Middle frontal gyrus (tissue), 1 donor: ENCODE measurements around the gene USP10.
"Not testable (repeated sequence)": the region's sequence is repeated elsewhere in the genome, so short reads cannot be mapped to it uniquely, and the experiment has no call there.

Experiments
- DNase-seq: peaks from one replicate; pipeline ENCODE4 v3.0.0-alpha.2; 2015; ENCODE audit warnings: low spot score; ENCODE audit errors: extremely low spot score

USP10 gene

GRCh38 chr16:84692451-84693214 is 7.2 kb upstream of the USP10 start:
- DNase-seq: no peak

DNA sequence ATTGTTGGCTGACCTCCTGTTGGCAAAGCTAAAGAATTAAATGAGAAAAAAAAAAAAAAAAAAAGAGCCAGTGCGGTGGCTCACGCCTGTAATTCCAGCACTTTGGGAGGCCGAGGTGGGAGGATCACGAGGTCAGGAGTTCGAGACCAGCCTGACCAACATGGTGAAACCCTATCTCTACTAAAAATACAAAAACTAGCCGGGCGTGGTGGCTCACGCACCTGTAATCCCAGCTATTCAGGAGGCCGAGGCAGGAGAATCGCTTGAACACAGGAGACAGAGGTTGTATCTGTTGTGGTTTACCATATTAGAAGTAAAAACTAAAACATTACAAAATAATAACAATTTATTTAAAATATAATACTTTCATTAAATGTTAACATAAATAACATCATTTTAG is 5.9 kb upstream of the USP10 start:
- not testable (repeated sequence) for DNase-seq

DNA sequence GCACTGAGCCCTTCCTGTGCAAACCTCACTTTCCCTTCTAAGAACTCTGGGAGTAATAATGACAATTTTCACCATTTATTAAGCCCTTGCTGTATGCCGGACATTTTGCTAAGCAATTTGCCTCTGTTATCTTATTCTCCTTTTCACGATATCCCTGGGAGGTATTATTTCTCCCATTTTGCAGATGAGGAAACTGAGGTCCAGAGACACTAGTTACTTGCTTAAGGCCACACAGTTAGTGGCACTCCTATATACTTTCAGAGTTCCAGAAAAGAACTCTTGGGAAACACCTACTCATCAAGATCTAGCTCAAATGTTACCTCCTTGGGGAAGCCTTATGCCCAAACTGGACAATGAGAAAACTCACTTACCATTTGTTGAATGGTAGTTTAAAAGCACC is 4.8 kb upstream of the USP10 start:
- no peak for DNase-seq

DNA sequence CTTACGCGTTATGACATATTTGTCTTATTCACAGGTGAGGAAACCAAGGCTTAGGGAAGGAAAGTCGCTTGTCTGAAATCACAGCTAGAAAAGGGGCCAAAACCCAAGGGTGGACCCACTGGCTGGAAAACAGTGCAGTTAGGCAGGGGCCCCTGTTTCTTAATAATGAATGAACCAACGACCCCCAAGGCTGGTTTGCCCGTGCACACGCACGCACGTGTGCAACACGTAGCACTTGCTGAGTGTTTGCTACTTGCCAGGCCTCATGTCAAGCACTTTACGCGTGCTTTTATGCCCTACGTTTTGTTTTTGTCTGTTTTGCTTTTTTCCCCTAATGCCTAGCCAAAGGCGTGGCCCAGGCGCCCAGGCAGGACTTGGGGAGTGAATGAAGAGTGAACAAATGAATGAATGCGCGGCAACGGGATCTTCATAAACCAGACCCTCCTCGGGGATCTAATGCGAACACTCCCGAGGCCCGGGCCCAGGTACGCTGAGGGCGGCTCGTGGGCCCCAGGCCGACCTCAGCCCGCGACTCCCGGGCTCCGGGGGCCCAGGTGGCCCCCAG is 571 bp upstream of the USP10 start:
- no peak for DNase-seq

GRCh38 chr16:84700446-84701300 is 873 bp downstream of the USP10 start:
- no peak for DNase-seq

- no peak for DNase-seq
Observed at GRCh38 chr16:84703681-84704080, 3.9 kb downstream of the USP10 start.

DNA sequence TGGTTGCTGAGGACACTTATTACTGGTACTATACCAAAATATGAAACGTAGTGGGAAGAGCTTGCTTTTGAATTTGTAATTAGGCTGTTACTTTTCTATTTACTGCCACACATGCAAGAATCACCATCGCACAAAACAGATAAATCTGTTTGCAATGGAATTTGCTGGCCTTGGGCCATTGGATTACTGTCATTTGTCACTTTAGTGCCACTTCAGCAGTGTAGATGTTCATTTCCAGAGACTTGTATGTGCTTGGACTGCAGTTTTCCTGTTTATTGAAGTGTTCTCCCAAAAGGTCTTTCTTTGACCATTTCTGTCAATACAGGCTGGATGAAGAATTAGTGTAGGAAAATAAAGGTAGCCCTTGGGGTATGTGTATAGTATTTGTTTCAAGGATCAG is 4.5 kb downstream of the USP10 start:
- no peak for DNase-seq

DNA sequence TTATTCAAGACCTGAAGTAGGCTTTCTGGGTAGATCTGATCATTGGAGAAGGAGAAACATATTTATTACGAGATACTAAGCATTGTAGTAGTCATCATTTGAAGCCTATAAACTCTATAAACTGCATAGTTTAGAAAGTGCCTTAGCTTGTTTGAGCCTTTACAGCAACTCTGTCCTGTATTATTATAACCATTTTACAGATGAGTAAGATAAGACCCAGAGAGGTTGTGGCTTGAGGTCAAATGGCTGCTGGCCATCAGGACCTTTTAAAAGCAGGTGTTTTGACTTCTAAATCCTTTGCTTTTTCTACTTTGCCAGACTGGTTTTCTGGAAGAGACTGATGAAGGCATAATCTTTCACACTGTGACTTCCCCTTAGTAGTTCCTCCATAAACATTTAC is 7.1 kb downstream of the USP10 start:
- DNase-seq: no peak

GRCh38 chr16:84709609-84710008 is 9.8 kb downstream of the USP10 start:
- no peak for DNase-seq

GRCh38 chr16:84710686-84711085 is 10.9 kb downstream of the USP10 start:
- no peak for DNase-seq

DNA sequence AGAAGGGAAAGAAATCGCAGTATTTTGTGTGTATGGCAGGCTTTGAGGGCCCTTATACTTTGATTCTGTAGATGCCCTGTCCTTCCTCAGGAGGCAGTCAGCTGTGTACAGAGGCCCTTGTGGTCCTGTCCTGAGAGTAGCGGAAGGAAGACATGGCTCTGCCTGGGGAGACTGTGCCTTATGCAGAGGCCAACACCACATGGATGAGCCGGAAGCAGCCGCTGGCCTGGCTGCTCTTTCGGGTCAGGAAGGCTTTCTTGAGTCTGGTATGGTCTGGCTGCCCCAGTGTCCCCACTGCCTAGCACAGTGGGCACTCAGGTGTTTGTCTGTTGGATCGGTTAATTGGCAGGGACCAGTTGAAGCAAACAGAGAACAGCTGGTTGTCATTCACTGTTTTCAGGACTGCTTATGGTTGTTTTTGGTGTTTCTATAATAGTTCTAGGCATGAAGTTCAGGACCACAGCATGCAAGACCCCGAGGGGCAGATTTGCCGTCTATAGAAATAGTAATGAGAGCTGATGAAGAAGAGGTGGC is 12.4 kb downstream of the USP10 start:
- no peak for DNase-seq

GRCh38 chr16:84712801-84713775 is 13.3 kb downstream of the USP10 start:
- no peak for DNase-seq

GRCh38 chr16:84714028-84714427 is 14.2 kb downstream of the USP10 start:
- DNase-seq: no peak

- DNase-seq: no peak
Observed at GRCh38 chr16:84715424-84715823, 15.6 kb downstream of the USP10 start.

- DNase-seq: no peak
Observed at GRCh38 chr16:84715854-84716253, 16.1 kb downstream of the USP10 start.

- DNase-seq: no peak
Observed at GRCh38 chr16:84716740-84717139, 16.9 kb downstream of the USP10 start.

- DNase-seq: no peak
Observed at GRCh38 chr16:84717484-84717883, 17.7 kb downstream of the USP10 start.

- DNase-seq: no peak
Observed at GRCh38 chr16:84720177-84720579, 20.4 kb downstream of the USP10 start.

DNA sequence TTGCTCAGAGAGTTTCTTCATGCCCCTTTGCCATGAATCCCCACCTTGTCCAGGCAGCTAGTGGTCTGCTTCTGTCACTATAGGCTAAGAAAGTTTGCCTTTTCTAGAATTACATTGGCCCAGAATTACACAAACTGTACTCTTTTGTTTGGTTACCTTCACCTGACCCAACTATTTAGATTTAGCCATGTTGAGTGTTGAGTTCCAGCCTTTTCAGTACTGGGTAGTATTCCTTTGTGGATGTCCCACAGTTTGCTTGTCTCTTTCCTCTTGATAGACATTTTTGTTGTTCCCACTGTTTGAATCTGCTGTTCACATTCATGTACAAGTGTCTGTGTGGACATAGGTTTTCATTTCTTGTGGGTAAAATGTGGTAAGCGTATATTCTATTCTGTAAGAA is 22.3 kb downstream of the USP10 start:
- DNase-seq: no peak

- no peak for DNase-seq
Observed at GRCh38 chr16:84723906-84724305, 24.1 kb downstream of the USP10 start.
